Stimulated activated CD4-positive, alpha-beta T cell treated with anti-CD3 and anti-CD28 coated beads, Interleukin-2, amount 100 ng/mL, for 48 hours (primary cell): ENCODE measurements around the gene RFX8.
"Not testable (repeated sequence)": the region's sequence is repeated elsewhere in the genome, so short reads cannot be mapped to it uniquely, and the experiment has no call there.

ENCODE experiments used
- DNase-seq, 2 donors: peaks; one replicate each; pipeline ENCODE4 v3.0.0-alpha.2; 2020

Gene RFX8

DNA sequence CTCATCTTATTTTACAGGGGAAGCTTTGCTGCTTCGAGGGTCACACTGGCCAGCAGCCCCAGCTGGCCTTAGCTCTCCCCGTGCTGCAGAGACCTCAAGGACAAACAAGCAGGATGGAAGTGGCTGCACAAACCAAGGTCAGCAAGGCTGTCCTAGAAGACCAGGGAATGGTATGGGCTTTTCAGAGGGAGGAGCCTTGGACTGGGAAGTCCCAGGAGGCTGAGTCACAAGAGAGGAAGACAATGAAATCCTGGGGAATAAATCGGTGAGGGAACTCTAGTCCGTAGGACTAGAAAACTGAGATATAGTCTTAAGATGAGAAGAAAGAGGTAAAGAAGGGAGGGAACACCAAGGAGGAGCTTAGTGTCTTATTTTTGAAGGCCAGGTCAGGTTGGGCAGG lies 103.3 kb downstream of the RFX8 start:
- no peak for DNase-seq

- DNase-seq, result no peak
Observed at GRCh38 chr2:101369100-101369499, 105.8 kb downstream of the RFX8 start.

- DNase-seq, result no peak
Observed at GRCh38 chr2:101368376-101368775, 106.5 kb downstream of the RFX8 start.

DNA sequence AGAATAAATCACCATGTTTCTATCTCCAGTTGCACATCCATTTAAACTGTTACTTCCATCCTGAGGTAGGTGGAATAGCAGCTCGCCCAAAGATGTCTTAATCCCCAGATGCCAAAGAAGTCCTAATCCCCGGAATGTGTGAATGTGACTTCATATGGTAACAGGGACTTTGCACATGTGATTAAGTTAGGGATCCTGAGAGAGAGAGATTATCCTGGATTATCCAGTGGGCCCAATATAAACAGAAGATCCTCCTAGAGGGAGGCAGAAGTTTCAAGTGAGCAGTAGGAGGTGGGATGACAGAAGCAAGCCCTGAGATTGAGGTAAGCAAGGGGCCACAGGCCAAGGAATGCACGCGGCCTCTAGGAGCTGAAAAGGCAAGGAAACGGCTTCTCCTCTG lies 107.4 kb downstream of the RFX8 start:
- DNase-seq, result no peak

GRCh38 chr2:101364878-101365277 lies 110.0 kb downstream of the RFX8 start:
- no peak for DNase-seq

- DNase-seq, result no peak
Observed at GRCh38 chr2:101362777-101363176, 112.1 kb downstream of the RFX8 start.

GRCh38 chr2:101362316-101362715 lies 112.6 kb downstream of the RFX8 start:
- DNase-seq, result no peak

DNA sequence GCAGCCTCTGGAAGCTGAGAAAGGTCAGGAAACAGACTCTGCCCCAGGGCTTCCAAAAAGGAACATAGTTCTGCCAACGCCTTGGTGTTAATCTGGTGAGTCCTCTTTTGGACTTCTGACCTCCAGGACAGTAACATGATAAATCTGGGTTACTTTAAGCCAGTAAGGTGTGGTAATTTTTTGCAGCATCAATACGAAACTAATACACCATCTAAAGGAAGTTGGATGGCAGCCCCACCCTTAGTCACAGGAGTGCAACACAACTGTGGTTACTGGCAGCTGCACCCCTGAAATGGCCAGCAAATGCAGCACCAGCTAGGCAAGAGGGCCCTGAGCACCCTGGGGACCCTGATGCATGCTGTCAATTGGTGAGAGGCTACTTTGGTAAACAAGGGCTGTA lies 113.4 kb downstream of the RFX8 start:
- no peak for DNase-seq

DNA sequence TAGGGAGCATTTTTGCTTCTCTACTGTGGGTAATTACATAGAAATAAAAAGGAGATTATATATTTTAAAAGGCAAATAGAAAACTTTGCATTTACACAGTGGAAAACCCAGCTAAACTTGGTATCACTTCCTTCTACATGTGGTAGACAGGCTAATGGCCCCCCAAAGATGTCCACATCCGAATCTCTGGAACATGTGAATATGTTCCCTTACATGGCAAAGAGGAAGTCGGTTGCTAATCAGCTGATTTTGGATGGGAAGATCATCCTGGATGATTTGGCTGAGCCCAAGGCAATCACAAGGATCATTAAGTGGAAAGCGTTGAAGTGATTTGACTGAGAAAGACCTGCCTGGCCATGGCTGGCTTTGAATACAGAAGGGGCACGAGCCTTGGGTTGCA lies 113.8 kb downstream of the RFX8 start:
- no peak for DNase-seq

- no peak for DNase-seq
Observed at GRCh38 chr2:101360232-101360631, 114.7 kb downstream of the RFX8 start.

- no peak for DNase-seq
Observed at GRCh38 chr2:101359410-101359954, 115.4 kb downstream of the RFX8 start.

DNA sequence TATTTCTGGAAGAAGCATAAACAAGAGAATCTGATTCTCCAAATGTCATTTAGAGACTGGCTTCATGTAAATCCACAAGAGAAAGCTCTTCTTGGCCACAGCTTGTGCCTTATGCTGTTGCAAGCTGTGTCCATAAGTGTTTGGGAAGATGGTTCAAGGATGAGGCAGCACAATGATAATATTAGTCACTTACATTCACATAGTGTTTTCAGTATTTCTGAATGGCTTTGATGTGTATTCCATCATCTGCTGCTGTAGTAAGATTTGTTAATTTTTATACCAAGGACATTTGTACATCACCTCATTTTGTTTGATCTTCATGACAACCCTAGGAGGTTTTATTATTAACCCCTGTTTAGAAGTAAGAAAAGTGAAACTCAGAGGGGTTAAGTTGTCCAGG lies 117.5 kb downstream of the RFX8 start:
- no peak for DNase-seq

- no peak for DNase-seq
Observed at GRCh38 chr2:101356521-101356920, 118.4 kb downstream of the RFX8 start.

GRCh38 chr2:101356055-101356454 lies 118.9 kb downstream of the RFX8 start:
- no peak for DNase-seq

- DNase-seq, result no peak
Observed at GRCh38 chr2:101355401-101356054, 119.4 kb downstream of the RFX8 start.

DNA sequence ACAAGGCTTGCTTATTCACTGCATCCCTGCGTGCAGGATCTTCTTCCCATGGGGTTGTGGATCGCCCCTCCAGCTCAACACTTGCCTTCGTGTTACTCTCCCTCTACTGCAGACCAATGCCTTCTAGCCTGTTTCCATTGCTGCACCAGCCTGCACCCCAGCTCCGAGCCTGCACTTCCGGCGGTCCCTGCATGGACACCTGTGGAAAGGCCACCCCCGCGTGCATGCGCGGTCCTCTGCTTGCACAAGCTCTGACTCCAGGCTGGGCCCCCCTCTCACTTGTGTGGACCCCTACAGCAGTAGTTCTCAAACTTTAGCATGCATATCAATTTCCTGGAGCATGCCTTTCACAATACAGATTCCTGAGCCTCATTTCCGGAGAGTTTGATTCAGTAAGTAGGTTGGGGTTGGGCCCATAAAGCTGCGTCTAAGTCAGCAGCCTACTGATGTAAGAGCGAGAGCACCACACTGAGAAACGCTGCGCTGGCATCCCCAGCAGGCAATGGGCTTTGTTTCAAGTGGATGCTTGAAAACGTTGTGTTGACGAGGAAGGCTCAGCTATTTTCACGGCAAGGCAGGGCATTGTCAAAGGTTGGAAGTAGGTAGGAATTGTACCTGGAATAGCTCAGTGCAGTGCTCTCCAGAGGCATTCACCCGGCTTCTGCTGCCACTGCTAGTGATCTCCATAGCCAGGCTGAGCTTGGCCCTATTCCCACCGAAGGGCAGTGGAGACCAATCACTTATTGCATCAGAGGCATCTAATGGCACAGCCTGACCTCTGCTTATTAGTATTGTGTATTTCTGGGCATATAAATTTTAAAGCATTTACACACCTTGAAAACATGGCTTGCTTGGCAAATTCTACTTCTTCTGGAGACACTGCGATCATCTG lies 120.2 kb downstream of the RFX8 start:
- DNase-seq, result no peak

GRCh38 chr2:101352631-101353030 lies 122.3 kb downstream of the RFX8 start:
- DNase-seq, result not testable (repeated sequence)

- no peak for DNase-seq
Observed at GRCh38 chr2:101351207-101351606, 123.7 kb downstream of the RFX8 start.

- no peak for DNase-seq
Observed at GRCh38 chr2:101349893-101350662, 124.8 kb downstream of the RFX8 start.

DNA sequence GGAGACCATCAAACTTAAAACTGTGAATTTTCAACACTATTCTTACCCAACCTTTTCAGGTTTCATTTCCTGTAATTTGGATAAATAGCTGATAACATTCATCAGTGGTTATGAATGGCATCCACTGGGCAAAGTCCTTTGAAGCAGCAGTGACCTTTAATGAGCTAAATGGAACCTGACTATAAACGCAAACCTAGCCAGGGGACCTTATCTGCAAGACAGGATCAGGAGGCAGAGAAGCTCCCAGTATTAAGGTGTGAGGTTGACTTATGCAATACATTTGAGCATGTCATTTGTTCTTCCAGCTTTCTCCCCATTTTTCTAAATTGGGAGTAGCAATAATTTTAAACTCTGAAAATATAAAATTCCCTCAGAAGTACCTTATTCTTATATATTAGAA lies 126.0 kb downstream of the RFX8 start:
- no peak for DNase-seq
